Endodermal cell (in vitro differentiated cells): Measurements from ENCODE around the gene GARIN5B. TPM values are rescaled to one million over a fixed set of nuclear protein-coding genes. Genes with fewer than 3 reads are reported as not detected.

ENCODE experiments used
- DNase-seq: peaks from one replicate; pipeline ENCODE4 v3.0.0-alpha.2; 2017
- H3K27ac ChIP-seq: 2 replicates; pipeline ENCODE4 v1.5.1; 2013; ENCODE audit warnings: mild to moderate bottlenecking, low read depth, low read length, moderate library complexity
- H3K27me3 ChIP-seq: 2 replicates; pipeline ENCODE4 v1.6.1; 2013; ENCODE audit warnings: mild to moderate bottlenecking, low read length, moderate library complexity; ENCODE audit not compliant: insufficient read depth, control insufficient read depth, poor library complexity, severe bottlenecking
- H3K36me3 ChIP-seq: 2 replicates; pipeline ENCODE4 v1.7.0; 2013; ENCODE audit warnings: mild to moderate bottlenecking, low read length, moderate library complexity; ENCODE audit not compliant: control insufficient read depth, insufficient read depth
- H3K4me1 ChIP-seq: one replicate; pipeline ENCODE4 v1.7.0; 2013; ENCODE audit warnings: low read length; ENCODE audit not compliant: control insufficient read depth, insufficient read depth
- H3K4me3 ChIP-seq: 2 replicates; pipeline ENCODE4 v1.5.1; 2013; ENCODE audit warnings: mild to moderate bottlenecking, low read length, moderate library complexity
- H3K9ac ChIP-seq: 2 replicates; pipeline ENCODE4 v1.6.1; 2013; ENCODE audit warnings: mild to moderate bottlenecking, low read length, moderate library complexity; ENCODE audit not compliant: poor library complexity, severe bottlenecking; ENCODE audit errors: extremely low read depth
- H3K9me3 ChIP-seq: 2 replicates; pipeline ENCODE4 v1.6.1; 2013; ENCODE audit warnings: mild to moderate bottlenecking, low read length, moderate library complexity; ENCODE audit not compliant: control insufficient read depth
- H3K27ac Mint-ChIP-seq: 2 replicates; pipeline ENCODE4 v1.8.0; 2020; ENCODE audit warnings: mixed read lengths
- H3K27me3 Mint-ChIP-seq: 2 replicates; pipeline ENCODE4 v1.8.0; 2021; ENCODE audit warnings: mild to moderate bottlenecking, mixed read lengths; ENCODE audit not compliant: insufficient read depth
- H3K36me3 Mint-ChIP-seq: 2 replicates; pipeline ENCODE4 v1.8.0; 2020; ENCODE audit warnings: low read depth, mixed read lengths
- H3K4me1 Mint-ChIP-seq: 2 replicates; pipeline ENCODE4 v1.8.0; 2020; ENCODE audit warnings: mixed read lengths
- H3K4me3 Mint-ChIP-seq: 2 replicates; pipeline ENCODE4 v1.8.0; 2020; ENCODE audit warnings: mild to moderate bottlenecking, moderate library complexity, mixed read lengths
- H3K9me3 Mint-ChIP-seq: 2 replicates; pipeline ENCODE4 v1.8.0; 2020; ENCODE audit warnings: mild to moderate bottlenecking, mixed read lengths
- WGBS, 2 experiments: methylation state at CpG; one replicate each; pipeline versions ENCODE4 v1.1.5 to v1.1.7; 2013; ENCODE audit warnings: missing lambda C conversion rate in 2 of 2, mixed read lengths in 1 of 2; ENCODE audit not compliant: insufficient coverage in 1 of 2, insufficient read length in 1 of 2; 5-methylcytosine and 5-hydroxymethylcytosine counted together
- total RNA-seq, 2 donors: library from RNA; stranded (reverse); fragmentation: NEBNext Ultra II Directional in 1 of 2; extraction: Animal tissue kit (Norgen Biotek cat#: 25700) in 1 of 2; gene quantifications; 2 replicates in 1 of 2; 3 replicates in 1 of 2; pipeline ENCODE4 v1.2.1, GENCODE V29; 2021
- TF ChIP-seq, protein P1 (sequence below): fragments of 200-600 bp; sonication (generic); conservative IDR thresholded peaks from 2 replicates; pipeline ENCODE4 v1.5.0; 2021; ENCODE audit warnings: antibody characterized with exemption, mild to moderate bottlenecking

Gene GARIN5B
- total RNA-seq, 2 donors from 2014 or later, result 0.09 to 0.11 TPM

GRCh38 chr19:55387736-55388497 lies 24.9 kb upstream of the GARIN5B start:
- H3K36me3 ChIP-seq, result peaks cover 49% of the 10 kb centered on the region
- no peak overlapping the region for H3K9ac ChIP-seq
- H3K27ac ChIP-seq, result no peak overlapping the region
- peaks cover 46% of the 10 kb centered on the region for H3K4me1 Mint-ChIP-seq
- peaks cover 21% of the 10 kb centered on the region for H3K4me1 ChIP-seq
- peak overlapping the region; percentile 98 for H3K4me3 Mint-ChIP-seq
- H3K9me3 Mint-ChIP-seq, result no peaks in the 10 kb centered on the region
- no peak for DNase-seq
- no peaks in the 10 kb centered on the region for H3K9me3 ChIP-seq
- peaks cover 43% of the 10 kb centered on the region for H3K36me3 Mint-ChIP-seq
- no peaks in the 10 kb centered on the region for H3K27me3 Mint-ChIP-seq
- no peak overlapping the region for H3K27ac Mint-ChIP-seq
- H3K4me3 ChIP-seq, result peak overlapping the region; percentile 99
- no peaks in the 10 kb centered on the region for H3K27me3 ChIP-seq
- TF ChIP-seq, protein P1, sequence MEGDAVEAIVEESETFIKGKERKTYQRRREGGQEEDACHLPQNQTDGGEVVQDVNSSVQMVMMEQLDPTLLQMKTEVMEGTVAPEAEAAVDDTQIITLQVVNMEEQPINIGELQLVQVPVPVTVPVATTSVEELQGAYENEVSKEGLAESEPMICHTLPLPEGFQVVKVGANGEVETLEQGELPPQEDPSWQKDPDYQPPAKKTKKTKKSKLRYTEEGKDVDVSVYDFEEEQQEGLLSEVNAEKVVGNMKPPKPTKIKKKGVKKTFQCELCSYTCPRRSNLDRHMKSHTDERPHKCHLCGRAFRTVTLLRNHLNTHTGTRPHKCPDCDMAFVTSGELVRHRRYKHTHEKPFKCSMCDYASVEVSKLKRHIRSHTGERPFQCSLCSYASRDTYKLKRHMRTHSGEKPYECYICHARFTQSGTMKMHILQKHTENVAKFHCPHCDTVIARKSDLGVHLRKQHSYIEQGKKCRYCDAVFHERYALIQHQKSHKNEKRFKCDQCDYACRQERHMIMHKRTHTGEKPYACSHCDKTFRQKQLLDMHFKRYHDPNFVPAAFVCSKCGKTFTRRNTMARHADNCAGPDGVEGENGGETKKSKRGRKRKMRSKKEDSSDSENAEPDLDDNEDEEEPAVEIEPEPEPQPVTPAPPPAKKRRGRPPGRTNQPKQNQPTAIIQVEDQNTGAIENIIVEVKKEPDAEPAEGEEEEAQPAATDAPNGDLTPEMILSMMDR, result no peak
- 92 to 93% methylated on average over 10 to 24 of the region's 24 CpGs for WGBS, 2 experiments

DNA sequence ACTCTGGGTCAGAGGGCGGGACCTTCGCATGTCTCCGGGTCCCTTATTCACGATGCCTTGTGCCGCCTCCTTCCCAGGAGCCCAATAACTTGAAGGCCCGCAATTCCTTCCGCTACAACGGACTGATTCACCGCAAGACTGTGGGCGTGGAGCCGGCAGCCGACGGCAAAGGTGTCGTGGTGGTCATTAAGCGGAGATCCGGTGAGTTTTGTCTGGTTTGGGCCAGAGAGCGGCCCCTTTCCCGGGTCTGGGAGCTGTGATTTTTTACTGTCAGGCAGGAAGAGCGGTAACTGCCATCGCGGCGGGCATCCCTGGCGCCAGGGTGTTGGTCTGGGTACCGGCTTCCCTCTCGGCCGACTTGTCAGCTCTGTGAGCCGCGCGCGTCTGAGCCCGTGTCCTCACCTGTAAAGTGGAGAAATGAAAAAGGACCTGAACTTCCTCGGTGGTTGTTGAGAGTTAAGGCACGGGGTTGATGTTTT lies 23.5 kb upstream of the GARIN5B start:
- peaks cover 43% of the 10 kb centered on the region for H3K4me1 Mint-ChIP-seq
- peak overlapping the region; percentile 99 for H3K4me3 ChIP-seq
- DNase-seq, result no peak
- H3K27me3 ChIP-seq, result no peaks in the 10 kb centered on the region
- peak overlapping the region; percentile 97 for H3K27ac Mint-ChIP-seq
- H3K9me3 Mint-ChIP-seq, result no peaks in the 10 kb centered on the region
- WGBS, 2 experiments, result 3 to 5% methylated on average over 8 to 33 of the region's 33 CpGs
- no peak overlapping the region for H3K27ac ChIP-seq
- H3K27me3 Mint-ChIP-seq, result peaks cover 12% of the 10 kb centered on the region
- peak overlapping the region; percentile 88 for H3K9ac ChIP-seq
- H3K9me3 ChIP-seq, result peaks cover 3% of the 10 kb centered on the region
- TF ChIP-seq, protein P1, result no peak
- peaks cover 43% of the 10 kb centered on the region for H3K36me3 Mint-ChIP-seq
- H3K4me3 Mint-ChIP-seq, result peak overlapping the region; percentile 98
- peaks cover 49% of the 10 kb centered on the region for H3K36me3 ChIP-seq
- peaks cover 21% of the 10 kb centered on the region for H3K4me1 ChIP-seq

- Mint-ChIP-seq H3K36me3 (peaks cover 45% of the 10 kb centered on the region), H3K4me3 (peak within 1 kb of the TSS; percentile 98), H3K27me3 (peaks cover 14% of the 10 kb centered on the region), H3K4me1 (peaks cover 43% of the 10 kb centered on the region), H3K9me3 (no peaks in the 10 kb centered on the region), H3K27ac (peak within 1 kb of the TSS; percentile 97)
- TF ChIP-seq, protein P1, result no peak
- Histone ChIP-seq H3K27me3 (no peaks in the 10 kb centered on the region), H3K36me3 (peaks cover 43% of the 10 kb centered on the region), H3K9ac (peak within 1 kb of the TSS; percentile 88), H3K27ac (peak within 1 kb of the TSS; percentile 74), H3K9me3 (peaks cover 3% of the 10 kb centered on the region), H3K4me1 (peaks cover 21% of the 10 kb centered on the region), H3K4me3 (peak within 1 kb of the TSS; percentile 99)
- 0% methylated on average over 54 to 68 of the region's 68 CpGs for WGBS, 2 experiments
- DNase-seq, result peak; percentile 99
These were observed 22.8 kb upstream of the GARIN5B start, which contains the start of gene RPL28 for GRCh38 chr19:55385724-55386492. Gene RPL28 (plus strand): TSS chr19:55385932. CDS start chr19:55386358, 426 bp downstream.
